IMR-90 (cell line): ENCODE data around the gene DUS2.
"Not testable (repeated sequence)": the region's sequence is repeated elsewhere in the genome, so short reads cannot be mapped to it uniquely, and the experiment has no call there.

Source experiments
- CEBPB ChIP-seq: IDR thresholded peaks from 2 replicates; pipeline ENCODE4 v1.6.1; 2012; ENCODE audit warnings: low read depth, low read length, improper control_type of control experiment
- CHD1 ChIP-seq: IDR thresholded peaks from 2 replicates; pipeline ENCODE4 v1.6.1; 2012; ENCODE audit warnings: low read depth, low read length, improper control_type of control experiment
- CTCF ChIP-seq: conservative IDR thresholded peaks from 2 replicates; pipeline ENCODE4 v1.5.1; 2012; ENCODE audit warnings: mild to moderate bottlenecking, low read depth, low read length, improper control_type of control experiment
- ELK1 ChIP-seq: fragments of 150-350 bp; IDR thresholded peaks from 2 replicates; pipeline ENCODE4 v1.6.1; 2016; ENCODE audit warnings: low read depth, mild to moderate bottlenecking, low read length, moderate library complexity, borderline replicate concordance
- FOS ChIP-seq: fragments of 150-350 bp; IDR thresholded peaks from 2 replicates; pipeline ENCODE4 v1.6.1; 2016; ENCODE audit warnings: low read depth, low read length
- MXI1 ChIP-seq: IDR thresholded peaks from 2 replicates; pipeline ENCODE4 v1.6.1; 2012; ENCODE audit warnings: low read depth, mild to moderate bottlenecking, low read length, moderate library complexity, borderline replicate concordance
- NFE2L2 ChIP-seq: fragments of 150-350 bp; IDR thresholded peaks from 2 replicates; pipeline ENCODE4 v1.6.1; 2016; ENCODE audit warnings: low read depth, mild to moderate bottlenecking, low read length
- POLR2A ChIP-seq: IDR thresholded peaks from 2 replicates; pipeline ENCODE4 v1.6.1; 2012; ENCODE audit warnings: mild to moderate bottlenecking, low read depth, low read length
- RAD21 ChIP-seq: IDR thresholded peaks from 2 replicates; pipeline ENCODE4 v1.6.1; 2012; ENCODE audit warnings: low read length, improper control_type of control experiment
- RCOR1 ChIP-seq: IDR thresholded peaks from 2 replicates; pipeline ENCODE4 v1.6.1; 2012; ENCODE audit warnings: mild to moderate bottlenecking, low read length, improper control_type of control experiment; ENCODE audit not compliant: insufficient replicate concordance
- RFX5 ChIP-seq: IDR thresholded peaks from 2 replicates; pipeline ENCODE4 v1.8.0; 2012; ENCODE audit warnings: low read depth, mild to moderate bottlenecking, low read length, moderate library complexity
- SMC3 ChIP-seq: fragments of 150-350 bp; IDR thresholded peaks from 2 replicates; pipeline ENCODE4 v1.6.1; 2016; ENCODE audit warnings: low read depth, mild to moderate bottlenecking, antibody characterized with exemption, low read length, moderate library complexity
- USF2 ChIP-seq: fragments of 150-350 bp; IDR thresholded peaks from 2 replicates; pipeline ENCODE4 v1.6.1; 2017; ENCODE audit warnings: mild to moderate bottlenecking, antibody characterized with exemption, low read length, low read depth

- not testable (repeated sequence) for TF ChIP-seq CTCF, SMC3, POLR2A, USF2, RCOR1, RAD21, NFE2L2, ELK1, CHD1, MXI1, RFX5, CEBPB, FOS
Observed at GRCh38 chr16:68118954-68119353, 95.9 kb downstream of the DUS2 start.
